Amygdala (tissue), 56 donors: ENCODE data around the gene PRR23B.
"Not testable (repeated sequence)": the region's sequence is repeated elsewhere in the genome, so short reads cannot be mapped to it uniquely, and the experiment has no call there.

Source experiments
- DNase-seq, 56 donors: peaks; one replicate each; lab custom pipeline; 2025; lab: John Stamatoyannopoulos, UW

PRR23B gene

GRCh38 chr3:139020868-139021234 is at the start of gene PRR23B:
Gene PRR23B, minus strand, starts transcription at chr3:139020926. Its CDS starts 265 bp downstream, at chr3:139020661.
- no peak for DNase-seq

- DNase-seq = no peak
These were observed 42.2 kb upstream of the PRR23B start for GRCh38 chr3:139062918-139063317.

- no peak for DNase-seq
These were observed 32.3 kb upstream of the PRR23B start for GRCh38 chr3:139052802-139053600.

GRCh38 chr3:139044366-139045210 is 23.9 kb upstream of the PRR23B start, which contains the start of gene PRR23C:
Gene PRR23C, minus strand, starts transcription at chr3:139044892. Its CDS starts 272 bp downstream, at chr3:139044620.
- no peak for DNase-seq

GRCh38 chr3:139043554-139044365 is 23.0 kb upstream of the PRR23B start:
- DNase-seq = no peak

GRCh38 chr3:139037478-139037877 is 16.8 kb upstream of the PRR23B start:
- no peak for DNase-seq

- DNase-seq = no peak
These were observed 11.7 kb upstream of the PRR23B start for GRCh38 chr3:139032326-139033002.

GRCh38 chr3:139030576-139030975 is 9.8 kb upstream of the PRR23B start:
- DNase-seq = not testable (repeated sequence)

GRCh38 chr3:139024968-139025367 is 4.2 kb upstream of the PRR23B start:
- no peak for DNase-seq

- no peak for DNase-seq
These were observed 474 bp downstream of the PRR23B start for GRCh38 chr3:139020036-139020867.

GRCh38 chr3:139016430-139017048 is 4.2 kb downstream of the PRR23B start:
- no peak for DNase-seq

GRCh38 chr3:139006051-139006716 is 14.5 kb downstream of the PRR23B start, which contains the start of gene PRR23A:
Gene PRR23A, minus strand, starts transcription at chr3:139006268. Its CDS starts 0 bp downstream, at chr3:139006268.
- DNase-seq = no peak

GRCh38 chr3:139005356-139005993 is 15.3 kb downstream of the PRR23B start:
- no peak for DNase-seq

GRCh38 chr3:138995706-138996105 is 25.0 kb downstream of the PRR23B start:
- DNase-seq = no peak

- DNase-seq = no peak
These were observed 33.5 kb downstream of the PRR23B start for GRCh38 chr3:138987181-138987580.

- no peak for DNase-seq
These were observed 34.8 kb downstream of the PRR23B start for GRCh38 chr3:138985932-138986331.

- DNase-seq = no peak
These were observed 35.9 kb downstream of the PRR23B start for GRCh38 chr3:138984816-138985215.

GRCh38 chr3:138976047-138976446 is 44.7 kb downstream of the PRR23B start:
- no peak for DNase-seq
